NT2/D1 (cell line): ENCODE data around the gene BGLAP.

Source experiments
- SUZ12 ChIP-seq: IDR thresholded peaks from 2 replicates; pipeline ENCODE4 v1.6.1; 2011; ENCODE audit not compliant: insufficient read length, insufficient read depth; ENCODE audit errors: extremely low read depth
- YY1 ChIP-seq: IDR thresholded peaks from 2 replicates; pipeline ENCODE4 v1.6.1; 2011; ENCODE audit not compliant: insufficient read length, insufficient read depth
- ZNF274 ChIP-seq: IDR thresholded peaks from 2 replicates; pipeline ENCODE4 v1.6.1; 2011; ENCODE audit warnings: mild to moderate bottlenecking, low read depth, low read length

DNA sequence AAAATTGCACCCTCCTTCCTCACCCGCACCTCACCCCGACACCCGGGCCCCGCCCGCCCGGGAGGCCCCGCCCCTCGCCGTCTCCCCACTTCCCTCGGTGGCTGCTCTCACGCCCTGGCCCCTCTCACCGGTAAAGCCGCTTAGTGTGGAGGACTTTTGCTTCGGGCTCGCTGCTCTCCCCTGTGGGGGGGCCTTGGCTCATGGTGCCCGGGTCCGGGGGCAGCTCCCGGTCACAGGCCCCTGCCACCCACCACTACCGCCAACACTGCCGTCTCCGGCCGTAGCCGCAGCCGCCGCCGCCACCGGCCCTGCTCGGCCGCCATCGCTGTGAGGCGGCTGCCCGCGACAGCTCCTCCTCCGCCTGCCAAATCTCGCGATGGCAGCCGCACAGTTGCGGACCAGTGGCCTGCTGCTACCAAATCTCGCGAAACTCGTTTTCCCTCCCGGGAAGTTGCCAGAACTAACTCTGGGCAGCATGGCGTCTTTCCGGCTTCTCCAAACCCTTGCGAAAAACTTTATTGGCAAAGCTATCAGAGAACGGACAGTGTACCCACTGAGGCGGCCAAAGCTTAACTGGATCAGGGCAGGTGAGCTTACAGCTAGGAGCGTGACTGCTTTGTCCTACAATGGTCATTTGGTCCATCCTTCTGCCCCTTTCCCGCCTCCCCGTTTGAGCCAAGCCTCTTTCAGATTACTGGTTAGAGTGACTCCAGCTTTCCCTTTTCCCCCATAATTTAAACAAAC is 40.7 kb downstream of the BGLAP start, which contains the start of gene SMG5:
- TF ChIP-seq SUZ12 = no peak
- TF ChIP-seq ZNF274 = no peak
- peak; percentile 97 for TF ChIP-seq YY1
